HG03039 (cell line): ENCODE measurements around the gene RABGEF1.
A peak's percentile ranks its signal among the peaks of the same experiment; 100 is the strongest.
"Not testable (repeated sequence)": the region's sequence is repeated elsewhere in the genome, so short reads cannot be mapped to it uniquely, and the experiment has no call there.

Source experiments
- ATAC-seq: cut with Tn5 transposase; IDR thresholded peaks from one replicate; pipeline ENCODE4 v1.9.1; 2021; ENCODE audit warnings: mild to moderate bottlenecking, moderate library complexity; ENCODE audit not compliant: unreplicated experiment

The RABGEF1 gene

DNA sequence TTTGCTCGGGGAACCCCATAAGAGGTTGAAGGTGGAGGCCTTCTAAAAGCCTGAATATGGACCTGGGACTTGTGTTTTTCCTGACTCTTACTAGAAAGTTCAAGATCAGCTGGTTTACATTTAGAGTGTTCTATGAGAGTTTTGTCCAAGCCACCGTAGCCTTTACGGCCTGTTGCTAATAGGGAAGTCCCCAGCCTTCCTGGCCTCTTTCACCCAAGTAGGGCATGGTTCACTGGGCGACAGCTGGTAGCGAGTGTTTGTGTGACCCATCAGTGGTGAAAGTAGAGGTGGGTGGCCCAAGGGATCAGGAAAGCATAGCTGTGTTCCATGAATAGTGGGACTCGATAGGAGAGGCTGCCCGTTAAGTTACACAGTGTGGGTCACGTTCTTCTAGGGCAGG is 60.1 kb downstream of the RABGEF1 start:
- ATAC-seq = no peak

DNA sequence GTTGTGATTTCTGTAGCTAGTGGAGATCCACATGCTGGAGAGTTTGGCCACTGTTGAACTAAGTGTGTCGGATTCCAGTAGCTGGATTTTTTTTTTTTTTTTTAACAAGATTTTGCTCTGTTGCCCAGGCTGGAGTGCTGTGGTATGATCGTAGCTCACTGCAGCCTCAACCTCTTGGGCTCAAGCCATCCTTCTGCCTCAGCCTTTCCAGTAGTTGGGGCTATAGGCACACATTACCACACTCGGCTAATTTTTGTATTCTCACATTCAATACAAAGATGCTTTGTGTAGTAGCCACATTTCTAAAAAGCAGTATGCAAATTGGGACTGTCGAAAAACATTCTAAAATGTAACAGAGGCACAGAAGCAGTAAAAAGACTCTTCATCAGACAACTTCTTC is 63.5 kb downstream of the RABGEF1 start:
- ATAC-seq = no peak

DNA sequence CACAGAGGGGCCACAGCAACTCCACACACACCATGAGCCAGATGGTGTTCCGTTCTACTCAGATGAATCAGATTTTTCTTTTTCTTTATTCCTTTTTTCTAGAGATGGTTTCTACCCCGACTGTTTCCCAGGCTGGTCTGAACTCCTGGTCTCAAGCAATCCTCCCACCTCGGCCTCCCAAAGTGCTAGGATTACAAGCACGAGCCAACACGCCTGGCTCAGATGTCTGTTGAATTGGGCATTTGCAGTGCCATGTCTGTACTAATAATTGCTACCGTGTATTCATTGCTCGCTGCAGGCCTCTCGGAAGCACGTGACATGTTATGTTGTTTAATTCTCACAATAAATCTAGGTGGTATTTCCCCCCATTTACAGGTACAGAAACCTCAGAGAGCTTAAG is 67.2 kb downstream of the RABGEF1 start:
- no peak for ATAC-seq

DNA sequence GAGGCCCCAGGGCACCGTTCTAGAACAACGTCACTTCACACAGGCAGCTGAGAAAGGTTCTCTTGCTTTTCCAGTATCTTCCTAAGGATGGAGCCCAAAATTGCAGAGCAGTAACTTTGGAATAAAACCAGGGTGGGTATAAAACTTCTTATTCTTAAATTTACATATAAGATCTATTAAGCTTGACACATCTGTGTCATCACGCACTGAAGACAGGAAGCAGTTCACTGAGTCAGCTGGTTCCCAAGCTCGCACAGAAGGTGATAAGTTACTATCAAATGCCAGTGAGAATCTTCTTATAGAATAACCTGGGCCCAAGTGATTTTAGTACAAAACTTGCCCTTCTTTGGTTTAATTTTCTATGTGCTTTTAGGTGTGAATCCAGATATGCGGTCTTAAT is 70.2 kb downstream of the RABGEF1 start:
- no peak for ATAC-seq

DNA sequence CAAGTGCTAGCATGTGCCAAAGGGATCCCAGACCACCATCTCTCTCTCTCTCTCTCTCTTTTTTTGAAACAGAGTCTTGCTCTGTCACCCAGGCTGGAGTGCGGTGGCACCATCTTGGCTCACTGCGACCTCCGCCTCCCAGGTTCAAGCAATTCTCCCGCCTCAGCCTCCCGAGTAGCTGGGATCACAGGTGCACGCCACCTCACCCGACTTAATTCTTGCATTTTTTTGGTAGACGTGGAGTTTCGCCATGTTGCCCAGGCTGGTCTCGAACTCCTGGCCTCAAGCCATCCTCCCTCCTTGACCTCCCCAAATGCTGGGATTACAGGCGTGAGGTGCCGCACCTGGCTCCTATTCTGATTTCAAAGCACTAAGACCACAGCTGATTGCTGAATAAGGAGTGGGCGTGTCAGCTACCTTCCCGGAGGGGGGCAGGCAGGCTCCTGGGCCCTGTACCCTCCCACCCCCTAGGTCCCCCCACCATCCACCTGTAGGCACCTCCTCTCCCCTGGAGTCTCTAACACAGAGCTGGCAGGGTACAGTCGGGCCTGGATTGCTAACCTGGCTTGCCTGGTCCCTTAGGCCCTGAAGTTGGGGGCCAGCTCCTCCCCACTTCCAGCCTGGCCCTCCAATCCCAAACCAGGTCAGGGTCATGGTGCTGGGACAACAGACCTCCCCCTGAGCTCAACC is 74.8 kb downstream of the RABGEF1 start:
- ATAC-seq = not testable (repeated sequence)

DNA sequence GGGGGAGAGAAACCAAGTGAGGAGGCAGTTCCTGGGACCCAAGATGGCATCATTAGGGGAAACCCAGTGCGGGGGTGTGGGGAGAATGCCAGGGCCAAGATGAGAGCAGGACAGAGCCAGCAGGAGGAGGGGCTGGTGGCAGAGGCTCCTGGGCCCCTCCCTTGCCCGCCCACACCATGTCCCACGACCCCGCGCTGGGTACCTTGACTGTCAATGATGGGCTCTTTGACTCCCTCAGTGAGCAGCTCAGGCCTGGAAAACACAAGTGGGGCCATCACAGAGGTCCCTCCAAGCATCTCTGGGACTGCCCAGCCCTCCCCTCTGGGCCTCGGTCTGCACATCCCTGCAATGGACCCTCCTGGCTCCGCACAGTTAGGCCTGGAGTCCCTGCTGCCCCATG is 75.4 kb downstream of the RABGEF1 start:
- ATAC-seq = no peak

DNA sequence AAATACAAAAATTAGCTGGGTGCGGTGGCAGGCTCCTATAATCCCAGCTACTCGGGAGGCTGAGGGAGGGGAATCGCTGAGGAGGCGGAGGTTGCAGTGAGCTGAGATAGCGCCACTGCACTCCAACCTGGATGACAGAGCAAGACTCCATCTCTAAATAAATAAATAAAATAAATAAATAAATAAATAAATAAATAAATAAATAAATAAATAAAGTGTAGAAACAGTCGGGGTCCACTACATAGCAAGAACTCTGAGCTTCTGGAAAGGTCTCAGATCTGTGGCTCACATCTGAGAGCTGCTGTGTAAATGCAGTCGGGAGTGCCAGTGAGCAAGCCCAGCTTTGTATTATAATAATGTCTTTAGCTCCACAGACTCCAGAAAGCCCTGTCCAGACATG is 76.1 kb downstream of the RABGEF1 start:
- ATAC-seq = not testable (repeated sequence)

DNA sequence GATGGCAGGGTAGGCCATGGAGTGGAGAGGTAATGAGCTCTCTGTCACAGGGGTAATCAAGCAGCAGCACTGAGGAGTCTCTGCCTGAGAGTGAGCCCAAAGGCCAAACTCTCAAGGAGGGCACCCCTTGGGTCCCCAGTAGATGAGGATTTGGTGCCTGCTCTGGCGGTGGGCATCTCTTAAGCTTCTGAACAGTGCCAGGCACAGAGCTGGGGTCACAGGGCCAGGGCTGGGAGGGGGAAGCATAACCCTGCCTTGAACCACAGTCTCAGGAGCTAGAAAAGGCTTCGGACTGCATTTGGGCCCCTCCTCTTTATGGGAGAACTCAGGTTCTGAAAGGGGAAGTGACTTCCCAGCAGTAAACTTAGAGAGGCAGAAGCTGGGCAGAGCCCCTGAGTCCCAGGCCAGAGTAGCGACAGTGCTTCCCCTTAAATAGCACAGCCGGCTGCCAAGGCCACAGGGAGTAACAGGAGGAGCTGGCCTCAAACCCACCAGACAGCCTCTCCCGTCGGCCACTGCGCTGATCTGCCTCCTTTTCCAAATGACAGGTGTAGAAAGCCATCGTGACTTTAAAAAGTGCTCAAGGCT is 76.8 kb downstream of the RABGEF1 start:
- not testable (repeated sequence) for ATAC-seq

DNA sequence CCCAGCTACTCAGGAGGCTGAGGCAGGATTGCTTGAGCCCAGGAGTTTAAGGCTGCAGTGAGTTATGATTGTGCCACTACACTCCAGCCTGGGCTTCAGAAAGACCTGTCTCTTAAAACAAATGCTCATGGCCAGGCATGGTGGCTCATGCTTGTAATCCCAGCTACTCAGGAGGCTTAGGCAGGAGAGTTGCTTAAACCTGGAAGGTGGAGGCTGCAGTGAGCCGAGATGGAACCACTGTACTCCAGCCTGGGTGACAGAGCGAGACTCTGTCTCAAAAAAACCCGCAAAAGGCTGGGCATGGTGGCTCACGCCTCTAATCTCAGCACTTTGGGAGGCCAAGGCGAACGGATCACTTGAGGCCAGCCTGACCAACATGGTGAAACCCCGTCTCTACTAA is 77.4 kb downstream of the RABGEF1 start:
- not testable (repeated sequence) for ATAC-seq

DNA sequence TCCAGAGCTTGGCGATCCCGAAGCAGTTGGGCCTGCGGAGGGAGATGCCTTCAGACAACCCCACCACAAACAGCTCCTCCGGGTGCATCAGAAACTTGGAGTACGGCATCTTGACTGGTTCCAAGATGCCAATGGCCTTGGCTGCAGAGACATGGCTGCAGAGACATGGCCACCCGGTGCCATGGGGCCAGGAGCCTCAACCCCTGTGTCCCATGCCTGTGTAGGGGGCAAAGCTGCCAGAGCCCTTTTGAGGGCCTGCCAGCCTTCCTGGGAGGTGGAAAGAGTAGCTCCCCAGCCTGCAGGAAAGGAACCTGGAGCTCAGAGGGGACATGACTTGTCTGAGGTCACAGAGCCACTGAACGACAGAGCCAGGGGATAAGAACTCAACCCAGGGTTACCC is 83.5 kb downstream of the RABGEF1 start:
- no peak for ATAC-seq

DNA sequence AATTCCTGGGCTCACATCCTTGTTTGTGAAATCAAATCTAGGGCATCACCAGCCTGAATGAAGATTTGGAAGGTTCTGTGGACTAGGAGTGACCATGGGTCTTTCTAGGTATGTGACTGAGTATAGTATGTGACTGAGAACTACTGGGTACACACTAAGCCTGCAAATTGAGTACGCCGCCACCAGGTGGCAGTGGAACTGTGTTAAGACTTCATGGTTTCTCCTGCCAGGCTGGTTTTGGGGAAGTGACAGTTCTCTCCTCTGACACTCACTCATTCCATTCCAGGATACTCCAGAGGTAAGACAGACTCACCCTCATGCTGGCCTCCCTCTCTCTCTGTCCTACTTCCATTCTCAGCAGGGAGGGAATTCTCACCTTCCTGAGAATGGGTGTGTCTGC is 85.0 kb downstream of the RABGEF1 start:
- ATAC-seq = not testable (repeated sequence)

DNA sequence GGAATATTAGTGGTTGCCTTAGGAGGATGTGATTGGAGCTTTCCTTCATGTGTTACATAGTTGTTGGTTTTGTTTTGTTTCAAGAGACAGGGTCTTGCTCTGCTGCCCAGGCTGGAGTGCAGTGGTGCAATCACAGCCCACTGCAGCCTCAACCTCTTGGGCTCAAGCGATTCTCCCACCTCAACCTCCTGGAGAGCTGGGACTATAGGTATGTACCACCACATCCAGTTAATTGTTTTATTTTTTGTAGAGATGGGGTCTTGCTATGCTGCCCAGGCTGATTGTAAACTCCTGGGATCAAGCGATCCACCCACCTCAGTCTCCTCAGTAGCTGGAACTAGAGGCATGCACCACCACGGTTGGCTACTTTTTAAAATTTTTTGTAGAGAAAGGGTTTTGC is 86.1 kb downstream of the RABGEF1 start:
- no peak for ATAC-seq

DNA sequence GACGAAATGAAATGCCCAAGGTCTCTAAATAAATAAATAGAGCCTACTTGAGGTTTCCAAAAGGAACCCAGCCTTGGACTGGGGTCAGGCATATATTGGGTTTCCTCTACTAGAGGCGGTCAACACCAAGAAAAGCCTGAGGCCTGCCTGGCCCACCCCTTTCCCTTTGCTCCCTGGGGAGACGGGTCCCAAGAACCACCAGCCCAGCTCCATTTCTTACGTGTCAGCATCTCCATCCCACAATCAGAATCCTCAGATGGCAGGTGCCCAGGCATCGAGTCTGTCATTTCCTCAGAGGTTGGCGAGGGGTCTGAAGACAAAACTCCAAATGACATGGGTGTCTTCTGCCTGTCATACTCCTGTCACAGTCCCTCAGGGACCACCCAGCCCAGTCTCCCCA is 90.4 kb downstream of the RABGEF1 start:
- not testable (repeated sequence) for ATAC-seq

DNA sequence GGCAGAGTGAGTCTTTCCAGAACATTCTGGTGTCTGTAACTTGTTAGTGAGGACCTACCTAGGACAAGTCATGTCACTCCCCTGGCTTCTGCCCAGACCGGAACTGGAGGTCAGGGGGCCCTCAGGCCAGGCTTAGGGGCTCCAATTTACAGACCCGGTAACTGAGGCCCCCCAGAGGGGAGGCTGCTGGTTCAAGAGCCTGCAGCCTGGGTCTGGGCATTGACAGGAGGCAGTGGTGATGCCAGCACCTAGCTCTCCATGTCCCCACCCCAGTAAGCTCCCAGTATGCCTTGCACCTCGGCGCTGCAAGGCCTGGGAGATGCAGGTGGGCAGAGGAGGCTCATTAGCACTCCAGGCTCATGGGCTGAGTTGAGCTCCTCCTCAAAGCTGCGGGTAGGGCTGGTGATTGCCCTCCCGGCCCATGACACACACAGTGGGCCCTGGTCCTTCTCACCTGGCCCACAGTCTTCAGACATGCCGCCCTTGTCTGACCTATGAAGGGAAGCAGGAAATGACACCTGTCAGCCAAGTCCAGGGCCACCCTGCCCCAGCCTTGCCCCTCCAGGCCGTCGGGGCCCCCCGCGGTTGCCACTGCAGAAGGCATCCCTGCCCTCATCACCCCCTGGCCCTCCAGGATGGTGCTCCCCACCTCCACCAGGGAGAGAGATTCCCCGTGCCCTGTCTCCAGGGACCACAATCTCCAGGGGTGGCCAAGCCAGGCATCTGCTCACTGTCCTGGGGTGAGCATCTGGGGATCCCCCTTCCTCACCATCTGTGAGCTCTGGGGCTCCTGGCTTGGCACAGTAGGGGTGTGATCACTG is 92.2 kb downstream of the RABGEF1 start:
- ATAC-seq = no peak

DNA sequence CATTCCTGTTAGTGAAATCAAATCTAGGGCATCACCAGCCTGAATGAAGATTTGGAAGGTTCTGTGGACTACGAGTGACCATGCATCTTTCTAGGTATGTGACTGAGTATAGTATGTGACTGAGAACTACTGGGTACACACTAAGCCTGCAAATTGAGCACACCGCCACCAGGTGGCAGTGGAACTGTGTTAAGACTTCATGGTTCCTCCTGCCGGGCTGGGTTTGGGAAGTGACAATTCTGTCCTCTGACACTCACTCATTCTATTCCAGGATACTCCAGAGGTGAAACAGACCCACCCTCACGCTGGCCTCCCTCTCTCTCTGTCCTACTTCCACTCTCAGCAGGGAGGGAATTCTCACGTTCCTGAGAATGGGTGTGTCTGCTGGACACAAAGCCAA is 96.5 kb downstream of the RABGEF1 start:
- no peak for ATAC-seq

DNA sequence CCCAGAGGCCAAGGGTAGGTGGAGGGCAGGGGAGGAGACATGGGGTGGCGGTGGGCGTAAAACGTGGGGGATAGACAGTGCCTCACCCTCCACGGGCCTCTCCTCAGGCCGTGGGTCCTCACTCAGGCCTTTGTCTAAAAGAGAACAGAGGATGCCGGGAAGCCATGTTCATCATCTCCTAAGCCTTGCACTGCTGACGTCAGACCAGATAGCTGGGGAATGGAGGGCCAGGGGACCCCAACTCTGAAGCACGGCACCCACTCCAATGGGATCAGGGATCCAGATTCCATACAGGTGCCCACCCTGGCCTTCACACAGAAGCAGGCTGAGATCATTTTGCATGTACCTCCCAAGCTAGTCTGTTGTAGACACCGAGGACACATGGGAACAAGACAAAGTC is 97.1 kb downstream of the RABGEF1 start:
- ATAC-seq = no peak

DNA sequence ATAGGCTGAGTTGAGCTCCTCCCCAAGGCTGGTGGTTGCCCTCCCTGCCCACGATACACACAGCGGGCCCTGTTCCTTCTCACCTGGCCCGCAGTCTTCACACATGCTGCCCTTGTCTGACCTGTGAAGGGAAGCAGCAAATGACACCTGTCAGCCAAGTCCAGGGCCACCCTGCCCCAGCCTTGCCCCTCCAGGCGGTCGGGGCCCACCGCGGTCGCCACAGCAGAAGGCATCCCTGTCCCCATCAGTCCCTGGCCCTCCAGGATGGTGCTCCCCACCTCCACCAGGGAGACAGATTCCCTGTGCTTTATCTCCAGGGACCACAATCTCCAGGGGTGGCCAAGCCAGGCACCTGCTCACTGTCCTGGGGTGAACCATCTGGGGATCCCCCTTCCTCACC is 99.3 kb downstream of the RABGEF1 start:
- ATAC-seq = no peak

DNA sequence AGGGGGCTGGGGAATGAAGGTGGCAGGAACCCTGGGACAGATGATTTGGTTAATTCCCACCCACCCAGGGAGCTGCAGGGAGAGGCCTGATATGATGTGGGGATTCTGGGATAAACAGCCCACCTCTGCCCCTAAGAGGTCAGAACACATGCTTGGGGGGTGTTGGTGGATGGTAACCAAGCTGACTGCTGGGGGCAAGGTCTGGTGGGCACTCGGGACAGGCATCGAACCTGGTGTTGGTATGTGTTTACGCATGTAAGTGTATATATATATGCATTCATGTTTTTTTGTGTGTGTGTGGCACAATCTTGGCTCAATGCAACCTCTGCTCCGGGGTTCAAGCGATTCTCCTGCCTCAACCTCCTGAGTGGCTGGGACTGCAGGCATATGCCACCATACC is 99.8 kb downstream of the RABGEF1 start:
- ATAC-seq = no peak

DNA sequence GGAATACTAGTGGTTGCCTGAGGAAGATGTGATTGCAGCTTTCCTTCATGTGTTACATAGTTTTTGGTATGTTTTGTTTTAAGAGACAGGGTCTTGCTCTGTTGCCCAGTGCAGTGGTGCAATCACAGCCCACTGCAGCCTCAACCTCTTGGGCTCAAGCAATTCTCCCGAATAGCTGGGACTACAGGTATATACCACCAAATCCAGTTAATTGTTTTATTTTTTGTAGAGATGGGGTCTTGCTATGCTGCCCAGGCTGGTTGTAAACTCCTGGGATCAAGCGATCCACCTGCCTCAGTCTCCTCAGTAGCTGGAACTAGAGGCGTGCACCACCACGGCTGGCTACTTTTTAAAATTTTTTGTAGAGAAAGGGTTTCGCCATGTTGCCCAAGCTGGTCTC is 101.4 kb downstream of the RABGEF1 start:
- ATAC-seq = no peak

DNA sequence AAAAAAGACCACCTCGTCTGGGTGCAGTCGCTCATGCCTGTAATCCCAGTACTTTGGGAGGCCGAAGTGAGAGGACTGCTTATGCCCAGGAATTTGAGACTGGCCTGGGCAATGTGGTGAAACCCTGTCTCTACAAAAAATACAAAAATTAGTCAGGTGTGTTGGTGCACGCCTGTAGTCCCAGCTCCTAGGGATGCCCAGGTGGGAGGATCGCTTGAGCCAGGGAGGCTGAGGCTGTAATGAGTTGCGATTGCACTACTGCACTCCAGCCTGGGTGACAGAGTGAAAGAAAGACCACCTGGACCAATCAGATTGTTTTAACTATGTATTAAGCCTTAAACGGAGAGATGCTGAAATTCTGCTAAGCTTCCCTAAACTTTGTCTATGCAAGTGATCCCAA is 103.0 kb downstream of the RABGEF1 start:
- ATAC-seq = not testable (repeated sequence)

DNA sequence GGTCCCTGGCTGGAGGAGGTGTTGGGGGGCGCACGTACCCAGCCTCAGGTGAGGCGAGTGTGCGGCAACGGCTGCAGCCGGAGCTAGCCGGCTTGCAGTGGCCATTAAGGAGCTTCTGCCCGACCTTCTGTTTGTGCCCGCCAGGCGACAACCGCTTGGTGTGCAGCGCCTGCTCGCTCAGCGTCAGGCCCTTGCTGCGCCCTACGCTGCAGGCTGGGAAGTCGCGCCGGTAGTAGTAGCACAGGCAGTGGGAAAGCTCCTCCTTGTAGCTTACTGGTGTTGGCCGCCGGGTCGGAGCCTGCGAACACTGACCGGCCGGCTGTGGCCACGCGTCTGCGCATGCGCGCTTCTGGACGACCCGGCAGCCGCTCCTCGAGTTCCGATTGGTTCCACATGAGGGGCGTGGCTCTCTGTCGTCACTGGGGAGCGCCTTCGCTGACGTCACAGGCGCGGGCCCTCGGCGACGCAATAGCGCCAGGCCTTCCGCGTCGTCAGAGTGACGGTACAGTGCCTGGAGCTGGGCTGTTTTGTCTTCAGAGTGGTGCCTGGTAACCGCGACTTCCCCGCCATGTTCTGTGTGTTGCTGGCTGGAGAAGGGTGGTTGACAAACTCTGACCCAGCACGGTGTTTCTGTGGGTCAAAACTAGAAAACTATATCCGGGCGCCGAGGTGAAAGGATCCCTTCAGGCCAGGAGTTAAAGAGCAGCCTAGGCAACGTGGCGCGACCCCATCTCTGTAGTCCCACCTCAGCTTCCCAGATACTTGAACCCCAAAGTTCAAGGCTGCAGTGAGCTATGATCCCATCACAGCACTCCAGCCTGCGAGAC is 104.2 kb downstream of the RABGEF1 start:
- ATAC-seq = peak; percentile 91
